Activated CD4-positive, CD25-positive, alpha-beta regulatory T cell treated with anti-CD3 and anti-CD28 coated beads, Interleukin-2, amount 50 U/mL, for 72 hours (primary cell): Measurements from ENCODE around the gene PRM3.

ENCODE experiments used
- DNase-seq: peaks from one replicate; pipeline ENCODE4 v3.0.0; 2021

The PRM3 gene

DNA sequence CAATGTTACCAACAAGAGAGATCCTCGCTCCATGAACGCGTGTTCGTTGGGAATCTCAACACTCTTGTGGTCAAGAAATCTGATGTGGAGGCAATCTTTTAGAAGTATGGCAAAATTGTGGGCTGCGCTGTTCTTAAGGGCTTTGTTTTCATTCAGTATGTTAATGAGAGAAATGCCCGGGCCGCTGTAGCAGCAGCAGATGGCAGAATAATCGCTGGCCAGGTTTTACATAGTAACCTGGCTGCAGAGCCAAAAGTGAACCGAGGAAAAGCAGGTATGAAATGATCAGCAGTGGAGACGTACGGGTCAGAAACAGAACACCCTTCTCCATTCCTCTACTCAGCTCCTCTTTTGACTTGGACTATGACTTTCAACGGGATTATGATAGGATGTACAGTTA lies 30.8 kb downstream of the PRM3 start:
- DNase-seq = no peak

DNA sequence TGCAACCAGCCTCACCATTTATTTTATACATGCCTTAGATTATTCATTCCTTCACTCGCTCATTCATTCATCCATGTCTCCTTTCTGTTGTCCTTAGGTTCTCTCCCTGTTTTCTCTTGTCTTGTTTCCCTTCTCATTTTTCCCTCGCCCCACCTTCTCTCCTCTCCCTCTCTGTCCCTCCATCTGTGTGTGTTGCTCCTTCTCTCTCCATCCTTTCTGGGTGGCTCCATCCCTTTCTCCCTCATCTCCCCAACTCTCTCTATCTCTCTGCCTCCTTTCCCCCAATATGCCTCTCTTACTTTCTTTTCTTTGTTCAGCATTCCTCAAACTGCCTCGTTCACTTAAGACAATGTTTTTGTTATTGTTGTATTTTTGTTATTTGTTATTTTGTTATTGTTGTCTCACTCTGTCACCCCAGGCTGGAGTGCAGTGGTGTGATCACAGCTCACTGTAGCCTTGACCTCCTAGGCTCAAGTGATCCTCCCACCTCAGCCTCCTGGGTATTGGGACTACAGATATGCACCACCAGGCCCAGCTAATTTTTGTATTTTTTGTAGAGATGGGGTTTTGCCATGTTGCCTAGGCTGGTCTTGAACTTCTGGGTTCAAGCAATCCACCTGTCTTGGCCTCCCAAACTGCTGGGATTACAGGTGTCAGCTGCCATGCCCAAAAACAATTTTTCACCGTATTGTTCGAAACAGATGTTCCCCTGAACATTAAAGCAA lies 31.8 kb downstream of the PRM3 start:
- DNase-seq = no peak

DNA sequence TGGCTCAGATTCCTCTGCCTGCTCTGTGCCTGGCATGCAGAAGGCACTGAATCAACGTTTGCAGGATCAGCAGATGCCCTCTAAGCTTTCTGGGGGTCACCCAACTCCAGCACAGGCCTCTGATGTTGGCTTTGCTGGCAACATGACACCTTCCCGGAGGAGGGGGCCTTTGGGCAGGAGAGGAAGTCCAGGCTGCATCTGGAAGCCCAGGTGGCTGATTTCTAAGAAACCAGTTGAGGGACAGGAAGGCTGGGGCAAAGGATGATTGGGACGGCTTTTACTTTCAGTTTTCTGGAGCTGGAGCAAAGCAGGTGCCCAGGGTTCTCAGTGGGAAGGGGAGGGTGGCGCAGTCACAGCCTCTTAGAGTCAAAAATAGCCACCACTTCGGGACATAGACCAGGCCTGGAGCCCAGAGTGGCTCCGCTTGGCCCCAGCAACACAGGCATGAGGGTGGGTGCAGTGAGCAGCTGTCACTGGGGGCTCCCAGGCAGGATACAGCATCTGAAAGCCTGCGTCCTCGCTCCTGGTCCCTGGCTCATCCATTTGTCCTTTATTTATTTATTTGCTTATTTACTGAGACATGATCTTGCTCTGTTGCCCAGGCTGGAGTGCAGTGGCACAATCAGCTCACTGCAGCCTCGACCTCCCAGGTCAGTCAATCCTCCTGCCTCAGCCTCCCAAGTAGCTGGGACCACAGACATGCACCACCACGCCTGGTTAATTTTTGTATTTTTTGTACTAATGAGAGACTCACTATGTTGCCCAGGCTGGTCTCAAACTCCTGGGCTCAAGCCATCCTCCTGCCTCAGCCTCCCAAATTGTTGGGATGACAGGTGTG lies 32.6 kb downstream of the PRM3 start:
- DNase-seq = no peak

GRCh38 chr16:11239644-11240632 lies 33.5 kb downstream of the PRM3 start:
- DNase-seq = no peak

DNA sequence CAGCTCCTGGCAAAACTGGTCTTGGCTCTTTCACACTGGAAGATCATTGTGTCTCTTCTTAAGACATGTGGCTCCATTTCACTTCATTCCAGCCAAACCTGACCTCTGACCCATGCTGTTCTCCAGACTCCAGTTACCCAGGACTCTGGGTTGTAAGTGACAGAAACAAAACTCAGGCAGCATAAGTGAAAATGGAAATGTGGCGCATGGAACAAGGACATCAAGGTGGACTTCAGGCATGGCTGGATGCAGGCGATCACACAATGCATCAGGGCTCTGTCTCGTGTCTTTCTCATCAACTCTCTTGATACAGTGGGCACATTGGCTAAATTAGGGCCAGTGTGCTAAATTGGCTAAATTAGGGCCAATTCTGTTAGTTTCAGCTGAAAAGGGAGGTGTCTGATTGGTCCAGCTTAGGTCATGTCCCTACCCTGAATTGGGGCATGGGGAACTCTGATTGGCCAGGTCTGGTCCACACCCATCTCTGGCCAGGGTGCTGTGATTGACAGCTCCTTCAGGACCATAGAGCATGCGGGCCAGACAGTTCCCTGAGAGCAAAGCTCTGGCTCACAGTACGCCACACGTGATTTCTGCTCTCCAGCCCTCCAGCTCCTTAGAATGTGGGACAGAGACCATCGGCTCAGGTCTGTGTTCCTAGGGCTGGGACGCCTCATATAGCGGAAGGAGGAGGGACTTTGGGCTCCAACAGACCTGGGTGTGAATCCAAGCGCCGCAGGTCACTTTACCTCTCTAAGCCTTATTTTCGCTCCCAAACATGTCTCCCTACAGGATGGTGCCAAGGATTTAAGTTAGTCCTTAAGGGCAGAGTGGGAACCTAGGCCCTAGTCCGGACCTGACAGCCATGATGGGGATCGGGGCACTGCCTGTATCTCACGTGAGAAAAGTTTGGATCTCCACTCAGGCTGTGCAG lies 34.9 kb downstream of the PRM3 start:
- no peak for DNase-seq

DNA sequence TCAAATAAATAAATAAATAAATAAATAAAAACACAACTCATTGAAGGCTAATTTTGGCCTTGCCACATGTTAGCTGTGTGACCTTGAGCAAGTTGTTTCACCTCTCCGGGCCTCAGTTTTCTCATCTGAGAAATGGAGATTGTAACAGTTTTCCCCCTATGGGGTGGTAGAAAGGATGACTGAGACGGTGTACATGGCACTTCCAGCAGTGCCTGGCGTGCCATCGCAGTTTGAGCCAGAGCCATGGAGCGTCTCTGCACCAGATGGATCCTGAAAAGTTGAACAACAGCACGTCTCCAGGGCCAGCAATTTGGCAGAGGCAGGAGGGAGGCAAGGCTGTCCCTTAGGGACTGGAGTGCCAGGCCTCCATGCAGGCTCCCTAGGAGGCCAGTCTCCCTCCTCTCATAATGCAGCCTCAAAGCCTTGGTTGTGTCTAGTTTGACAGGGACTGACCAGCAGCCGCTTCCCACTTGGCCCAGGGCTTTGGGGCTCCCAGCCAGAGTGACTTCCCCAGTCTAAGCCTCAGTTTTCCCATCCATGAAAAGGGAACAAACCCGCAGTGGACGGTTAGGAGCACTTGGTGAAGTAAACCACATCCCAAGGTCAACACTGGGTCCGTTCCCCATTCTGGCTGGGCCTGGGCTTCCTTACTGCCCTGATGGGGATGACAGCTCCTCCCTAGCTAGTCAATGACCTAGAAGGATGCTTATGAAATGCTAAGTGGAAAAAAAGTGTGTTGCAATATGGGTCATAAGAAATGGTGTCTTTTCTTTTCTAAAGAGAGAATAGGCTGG lies 36.8 kb downstream of the PRM3 start:
- no peak for DNase-seq

DNA sequence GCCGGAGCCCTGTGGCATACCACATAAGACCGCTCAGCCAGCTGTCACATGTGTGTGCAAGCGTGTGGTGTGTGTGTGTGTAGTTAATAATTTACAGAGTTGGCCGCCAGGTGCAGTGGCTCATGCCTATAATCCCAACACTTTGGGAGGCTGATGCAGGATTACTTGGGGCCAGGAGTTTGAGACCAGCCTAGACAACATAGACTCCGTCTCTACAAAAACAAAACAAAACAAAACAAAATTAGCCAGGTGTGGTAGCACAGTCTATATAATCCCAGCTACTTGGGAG lies 37.8 kb downstream of the PRM3 start:
- DNase-seq = no peak

DNA sequence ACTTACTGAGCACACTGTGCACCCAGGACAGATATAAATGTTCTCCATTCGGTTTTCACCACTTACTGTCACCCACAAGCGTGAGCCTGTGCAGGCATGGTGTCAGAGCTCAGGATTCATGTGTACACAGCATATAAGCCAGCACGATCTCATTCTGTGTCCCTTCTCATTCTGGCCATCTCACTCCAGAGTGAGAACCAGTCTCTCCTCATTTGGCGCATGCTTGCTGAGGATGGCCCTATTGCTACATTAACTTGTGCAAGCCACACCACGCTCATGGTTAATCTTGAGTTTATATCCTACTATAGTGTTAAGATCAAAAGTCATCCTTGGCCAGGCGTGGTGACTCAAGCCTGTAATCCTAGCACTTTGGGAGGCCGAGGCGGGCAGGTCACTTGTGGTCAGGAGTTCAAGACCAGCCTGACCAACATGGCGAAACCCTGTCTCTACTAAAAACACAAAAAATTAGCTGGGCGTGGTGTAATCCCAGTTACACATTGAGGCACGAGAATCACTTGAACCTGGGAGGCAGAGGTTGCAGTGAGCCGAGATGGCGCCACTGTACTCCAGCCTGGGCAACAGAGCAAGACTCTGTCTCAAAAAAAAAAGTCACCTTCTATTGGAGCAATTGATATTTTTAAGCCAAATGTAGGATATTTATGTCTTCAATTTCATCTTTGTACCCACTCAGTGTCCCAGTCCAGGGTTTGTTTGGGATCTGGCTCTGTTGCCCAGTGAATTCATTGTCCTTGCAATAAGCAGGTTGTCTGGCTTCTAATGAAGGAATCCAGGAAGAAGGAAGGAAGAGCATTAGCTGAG lies 38.3 kb downstream of the PRM3 start:
- DNase-seq = no peak

- peak; percentile 70 for DNase-seq
Observed at GRCh38 chr16:11233727-11234376, 39.6 kb downstream of the PRM3 start.

- DNase-seq = peak; percentile 86
Observed at GRCh38 chr16:11232852-11233726, 40.3 kb downstream of the PRM3 start.

GRCh38 chr16:11232302-11232851 lies 41.1 kb downstream of the PRM3 start:
- no peak for DNase-seq

- no peak for DNase-seq
Observed at GRCh38 chr16:11231367-11231970, 42.0 kb downstream of the PRM3 start.

GRCh38 chr16:11229906-11230305 lies 43.5 kb downstream of the PRM3 start:
- no peak for DNase-seq

DNA sequence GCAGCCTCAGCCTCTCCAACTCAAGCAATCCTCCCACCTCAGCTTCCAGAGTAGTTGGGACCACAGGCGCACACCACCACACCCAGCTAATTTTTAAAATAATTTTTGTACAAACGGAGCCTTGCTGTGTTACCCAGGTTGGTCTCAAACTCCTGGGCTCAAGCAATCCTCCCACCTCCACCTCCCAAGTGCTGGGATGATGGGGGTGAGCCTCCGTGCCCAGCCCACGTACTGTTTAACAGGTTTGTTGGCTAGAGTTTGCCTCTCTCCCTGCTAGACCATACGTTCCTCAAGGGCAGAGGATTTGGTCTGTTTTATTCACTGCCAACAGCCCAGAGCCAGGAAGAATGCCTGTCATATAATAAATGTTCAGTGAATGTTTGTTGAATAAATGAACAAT lies 44.0 kb downstream of the PRM3 start:
- no peak for DNase-seq

DNA sequence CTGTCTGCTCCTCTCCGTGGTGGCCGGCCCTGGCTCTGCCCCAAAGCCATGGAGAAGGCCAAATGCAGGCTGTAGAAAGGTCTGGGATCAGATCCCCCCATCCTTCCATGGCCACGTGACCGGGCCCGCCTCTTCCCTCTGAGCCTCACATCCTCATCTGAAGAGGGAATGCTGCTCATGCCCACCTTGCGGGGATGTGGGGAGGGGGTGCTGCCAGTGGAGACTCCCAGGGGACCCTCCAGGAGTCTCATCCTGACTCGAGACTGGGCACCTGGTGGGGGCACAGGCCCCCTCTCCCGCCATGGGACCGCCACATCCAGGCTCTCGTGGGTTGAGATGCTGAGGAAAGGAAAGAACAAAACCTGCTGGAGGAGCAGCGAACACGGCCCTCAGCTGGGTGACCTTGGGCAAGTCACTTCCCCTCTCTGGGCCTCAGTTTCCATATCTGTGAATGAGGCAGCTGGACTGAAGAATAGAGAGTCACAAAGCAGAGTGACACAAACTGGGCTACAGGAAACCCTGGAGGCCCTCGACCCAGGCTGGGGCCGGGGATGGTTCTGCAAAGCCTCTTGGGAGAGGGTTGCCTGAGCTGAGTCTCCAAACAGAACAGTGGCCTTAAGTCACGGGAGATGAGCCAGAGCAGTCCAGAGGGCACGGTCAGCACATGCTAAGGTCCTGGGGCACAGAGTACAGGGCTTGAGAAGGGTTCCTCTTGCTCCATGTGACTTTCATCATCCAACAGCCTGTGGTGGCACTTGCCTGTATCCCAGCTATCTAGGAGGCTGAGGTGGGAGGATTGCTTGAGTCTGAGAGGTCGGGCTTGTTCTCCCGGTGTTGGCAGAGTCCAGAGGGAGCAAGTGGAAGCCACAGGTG lies 47.5 kb downstream of the PRM3 start:
- no peak for DNase-seq

GRCh38 chr16:11224894-11225676 lies 48.3 kb downstream of the PRM3 start:
- DNase-seq = peak; percentile 76
